Measurements from ENCODE around the gene SHB. TPM values are rescaled to one million over a fixed set of nuclear protein-coding genes. Genes with fewer than 3 reads are reported as not detected.

SHB gene
- total and polyA plus RNA-seq, 2 donors from 2014 or later = 16.4 to 39.8 TPM

DNA sequence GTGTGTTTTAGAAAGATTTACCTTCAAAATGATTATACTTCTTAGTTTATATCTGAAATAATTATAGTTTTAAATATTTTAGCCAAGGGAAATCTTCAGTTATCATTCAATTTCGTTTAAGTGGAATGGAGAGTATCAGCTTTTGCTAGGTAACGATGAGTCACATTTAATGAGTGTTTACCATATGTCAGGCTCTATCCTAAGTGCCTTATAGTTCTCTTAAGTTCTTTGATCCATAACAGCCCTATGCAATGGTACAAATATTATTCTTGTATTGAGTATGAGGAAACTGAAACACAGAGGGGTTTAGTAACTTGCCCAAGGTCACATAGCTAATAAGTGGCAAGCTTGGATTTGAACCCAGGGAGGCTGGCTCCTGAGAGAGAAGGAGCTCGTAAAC is 37.5 kb upstream of the SHB start:
- DNase-seq = no peak
- Histone ChIP-seq H3K36me3 (ENCODE audit: control insufficient read depth in 2 of 3, insufficient read depth in 3 of 3, low read length in 3 of 3) (no peaks in the 10 kb centered on the region), H3K4me3 (ENCODE audit: low read length in 3 of 3) (no peak overlapping the region), H3K27ac (ENCODE audit: low read depth in 2 of 2, low read length in 2 of 2) (no peak overlapping the region), H3K27me3 (ENCODE audit: control insufficient read depth, insufficient read depth, low read length) (no peaks in the 10 kb centered on the region), H3K4me1 (ENCODE audit: control insufficient read depth in 2 of 3, insufficient read depth in 2 of 3, low read depth in 1 of 3, low read length in 3 of 3) (peaks cover 0 to 9% (median 0%) of the 10 kb centered on the region in 3 donors), H3K9ac (ENCODE audit: low read length in 3 of 3) (no peak overlapping the region), H3K9me3 (ENCODE audit: control insufficient read depth in 2 of 3, insufficient read depth in 1 of 3, low read length in 3 of 3) (no peaks in the 10 kb centered on the region)
- intact Hi-C loops (cut with DNase I) = no loop called here
- no peak for FAIRE-seq
- TF ChIP-seq, protein P1, sequence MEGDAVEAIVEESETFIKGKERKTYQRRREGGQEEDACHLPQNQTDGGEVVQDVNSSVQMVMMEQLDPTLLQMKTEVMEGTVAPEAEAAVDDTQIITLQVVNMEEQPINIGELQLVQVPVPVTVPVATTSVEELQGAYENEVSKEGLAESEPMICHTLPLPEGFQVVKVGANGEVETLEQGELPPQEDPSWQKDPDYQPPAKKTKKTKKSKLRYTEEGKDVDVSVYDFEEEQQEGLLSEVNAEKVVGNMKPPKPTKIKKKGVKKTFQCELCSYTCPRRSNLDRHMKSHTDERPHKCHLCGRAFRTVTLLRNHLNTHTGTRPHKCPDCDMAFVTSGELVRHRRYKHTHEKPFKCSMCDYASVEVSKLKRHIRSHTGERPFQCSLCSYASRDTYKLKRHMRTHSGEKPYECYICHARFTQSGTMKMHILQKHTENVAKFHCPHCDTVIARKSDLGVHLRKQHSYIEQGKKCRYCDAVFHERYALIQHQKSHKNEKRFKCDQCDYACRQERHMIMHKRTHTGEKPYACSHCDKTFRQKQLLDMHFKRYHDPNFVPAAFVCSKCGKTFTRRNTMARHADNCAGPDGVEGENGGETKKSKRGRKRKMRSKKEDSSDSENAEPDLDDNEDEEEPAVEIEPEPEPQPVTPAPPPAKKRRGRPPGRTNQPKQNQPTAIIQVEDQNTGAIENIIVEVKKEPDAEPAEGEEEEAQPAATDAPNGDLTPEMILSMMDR (IDR thresholded peaks at IDR 0.05; ENCODE audit: borderline replicate concordance, extremely low read depth, insufficient read depth) = no peak

DNA sequence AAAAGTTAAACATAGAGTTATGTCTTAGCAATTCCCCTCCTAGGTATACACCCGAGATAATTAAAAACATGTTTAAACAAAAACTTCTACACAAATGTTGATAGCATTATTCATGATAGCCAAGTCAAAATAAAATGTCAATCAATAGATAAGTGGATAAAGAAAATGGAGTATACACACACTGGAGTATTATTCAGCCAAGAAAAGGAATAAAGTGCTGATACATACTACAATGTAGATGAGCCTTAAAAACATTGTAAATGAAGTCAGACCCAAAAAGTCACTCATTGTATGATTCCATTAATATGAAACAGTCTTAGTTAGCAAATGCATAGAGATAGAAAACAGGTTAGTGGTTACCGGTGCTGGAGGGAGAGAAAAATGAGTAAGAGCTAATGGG is 34.3 kb upstream of the SHB start:
- intact Hi-C loops (cut with DNase I) = no loop called here
- Histone ChIP-seq H3K4me1 (ENCODE audit: control insufficient read depth in 2 of 3, insufficient read depth in 2 of 3, low read depth in 1 of 3, low read length in 3 of 3) (peaks cover 0 to 6% (median 0%) of the 10 kb centered on the region in 3 donors), H3K9me3 (ENCODE audit: control insufficient read depth in 2 of 3, insufficient read depth in 1 of 3, low read length in 3 of 3) (no peaks in the 10 kb centered on the region), H3K9ac (ENCODE audit: low read length in 3 of 3) (no peak overlapping the region), H3K36me3 (ENCODE audit: control insufficient read depth in 2 of 3, insufficient read depth in 3 of 3, low read length in 3 of 3) (no peaks in the 10 kb centered on the region), H3K4me3 (ENCODE audit: low read length in 3 of 3) (no peak overlapping the region), H3K27ac (ENCODE audit: low read depth in 2 of 2, low read length in 2 of 2) (no peak overlapping the region), H3K27me3 (ENCODE audit: control insufficient read depth, insufficient read depth, low read length) (no peaks in the 10 kb centered on the region)
- TF ChIP-seq, protein P1 (IDR thresholded peaks at IDR 0.05; ENCODE audit: borderline replicate concordance, extremely low read depth, insufficient read depth) = no peak
- no peak for FAIRE-seq
- no peak for DNase-seq

DNA sequence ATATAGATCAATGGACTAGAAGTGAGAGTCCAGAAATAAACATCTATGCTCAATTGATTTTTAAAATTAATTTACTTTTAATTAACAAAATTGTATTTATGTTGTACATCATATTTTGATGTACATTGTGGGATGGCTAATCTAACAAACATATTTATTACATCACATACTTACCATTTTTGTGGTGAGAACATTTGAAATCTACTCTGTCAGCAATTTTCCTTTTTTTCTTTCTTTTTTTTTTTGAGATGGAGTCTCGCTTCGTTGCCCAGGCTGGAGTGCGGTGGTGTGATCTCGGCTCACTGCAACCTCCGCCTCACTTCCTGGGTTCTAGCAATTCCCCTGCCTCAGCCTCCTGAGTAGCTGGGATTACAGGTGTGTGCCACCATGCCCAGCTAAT is 32.4 kb upstream of the SHB start:
- intact Hi-C loops (cut with DNase I) = no loop called here
- peak; percentile 8 for FAIRE-seq

More for the DNA sequence above, 32.4 kb upstream of the SHB start:
- H3K4me3 ChIP-seq (ENCODE audit: low read length in 3 of 3) = no peak overlapping the region
- no peaks in the 10 kb centered on the region for H3K9me3 ChIP-seq (ENCODE audit: control insufficient read depth in 2 of 3, insufficient read depth in 1 of 3, low read length in 3 of 3)
- no peaks in the 10 kb centered on the region for H3K4me1 ChIP-seq (ENCODE audit: control insufficient read depth in 2 of 3, insufficient read depth in 2 of 3, low read depth in 1 of 3, low read length in 3 of 3)
- no peak overlapping the region for H3K27ac ChIP-seq (ENCODE audit: low read depth in 2 of 2, low read length in 2 of 2)
- DNase-seq = no peak
- H3K9ac ChIP-seq (ENCODE audit: low read length in 3 of 3) = no peak overlapping the region
- no peaks in the 10 kb centered on the region for H3K27me3 ChIP-seq (ENCODE audit: control insufficient read depth, insufficient read depth, low read length)
- TF ChIP-seq, protein P1 (IDR thresholded peaks at IDR 0.05; ENCODE audit: borderline replicate concordance, extremely low read depth, insufficient read depth) = no peak
- no peaks in the 10 kb centered on the region for H3K36me3 ChIP-seq (ENCODE audit: control insufficient read depth in 2 of 3, insufficient read depth in 3 of 3, low read length in 3 of 3)
